Keratinocyte (primary cell): ENCODE results near the gene WARS2.

Experiments used
- CTCF ChIP-seq, 3 experiments: IDR thresholded peaks in 1 of 3; conservative IDR thresholded peaks in 1 of 3; optimal IDR thresholded peaks in 1 of 3; 2 replicates in 2 of 3; 3 replicates in 1 of 3; pipeline versions ENCODE3 to v1.5.1; 2011; ENCODE audit warnings: low read length in 3 of 3, mild to moderate bottlenecking in 3 of 3, moderate library complexity in 2 of 3, control low read depth in 1 of 3, inconsistent platforms in 1 of 3; ENCODE audit not compliant: insufficient read depth in 2 of 3; ENCODE audit errors: extremely low read depth in 1 of 3
- EZH2 ChIP-seq: IDR thresholded peaks from one replicate; pipeline ENCODE4 v1.6.1; 2012; ENCODE audit warnings: inconsistent platforms, mild to moderate bottlenecking, low read length, moderate library complexity

- no peak for TF ChIP-seq CTCF (optimal IDR thresholded peaks at IDR 0.05 in 1 of 3, IDR thresholded peaks at IDR 0.05 in 1 of 3, conservative IDR thresholded peaks at IDR 0.05 in 1 of 3; ENCODE audit: extremely low read depth in 1 of 3, insufficient read depth in 2 of 3, low read length in 3 of 3)
- TF ChIP-seq EZH2: no peak
Measured at GRCh38 chr1:119141660-119142059, 1.2 kb upstream of the WARS2 start.
